Raji (cell line): Measurements from ENCODE around the gene LTBP1.

ENCODE experiments used
- POLR2A ChIP-seq: IDR thresholded peaks from 2 replicates; pipeline ENCODE4 v1.6.1; 2011; ENCODE audit warnings: low read depth, low read length, control low read depth; ENCODE audit not compliant: insufficient read depth

LTBP1 gene

GRCh38 chr2:33071591-33071990 is 124.8 kb downstream of the LTBP1 start:
- TF ChIP-seq POLR2A: no peak

GRCh38 chr2:33072614-33073013 is 125.9 kb downstream of the LTBP1 start:
- no peak for TF ChIP-seq POLR2A

GRCh38 chr2:33073018-33073417 is 126.3 kb downstream of the LTBP1 start:
- TF ChIP-seq POLR2A: no peak

- TF ChIP-seq POLR2A: no peak
These were observed 127.4 kb downstream of the LTBP1 start for GRCh38 chr2:33074197-33074596.

GRCh38 chr2:33077311-33077710 is 130.6 kb downstream of the LTBP1 start:
- no peak for TF ChIP-seq POLR2A

GRCh38 chr2:33077844-33078243 is 131.1 kb downstream of the LTBP1 start:
- no peak for TF ChIP-seq POLR2A

GRCh38 chr2:33081691-33082090 is 134.9 kb downstream of the LTBP1 start:
- TF ChIP-seq POLR2A: no peak

GRCh38 chr2:33083699-33084387 is 137.1 kb downstream of the LTBP1 start:
- no peak for TF ChIP-seq POLR2A

- no peak for TF ChIP-seq POLR2A
These were observed 137.7 kb downstream of the LTBP1 start for GRCh38 chr2:33084433-33084832.

- TF ChIP-seq POLR2A: no peak
These were observed 138.9 kb downstream of the LTBP1 start for GRCh38 chr2:33085646-33086045.

- no peak for TF ChIP-seq POLR2A
These were observed 139.8 kb downstream of the LTBP1 start for GRCh38 chr2:33086400-33087015.

GRCh38 chr2:33090553-33091134 is 143.9 kb downstream of the LTBP1 start:
- TF ChIP-seq POLR2A: no peak

- TF ChIP-seq POLR2A: no peak
These were observed 144.9 kb downstream of the LTBP1 start for GRCh38 chr2:33091541-33092123.

GRCh38 chr2:33093283-33093993 is 146.7 kb downstream of the LTBP1 start:
- no peak for TF ChIP-seq POLR2A

- no peak for TF ChIP-seq POLR2A
These were observed 147.6 kb downstream of the LTBP1 start for GRCh38 chr2:33094303-33094702.
